K562 (cell line): ENCODE measurements around the gene RPL28. TPM values are rescaled to one million over a fixed set of nuclear protein-coding genes. Genes with fewer than 3 reads are reported as not detected.
A peak's percentile ranks its signal among the peaks of the same experiment; 100 is the strongest.

Source experiments
- CXXC5 ChIP-seq: fragments of 250-450 bp; sonication (Bioruptor Pico); IDR thresholded peaks from 2 replicates; pipeline ENCODE4 v1.8.0; 2022; ENCODE audit warnings: inconsistent platforms, mild to moderate bottlenecking, moderate library complexity
- GABPB1 ChIP-seq: sonication (generic); formaldehyde crosslinking; IDR thresholded peaks from 2 replicates; pipeline ENCODE4 v1.8.0; 2022; ENCODE audit warnings: mild to moderate bottlenecking, missing genetic modification reagents
- GTF3C2 ChIP-seq: IDR thresholded peaks from 3 replicates; pipeline ENCODE4 v1.6.1; 2011; ENCODE audit warnings: borderline replicate concordance, mild to moderate bottlenecking, moderate library complexity; ENCODE audit not compliant: insufficient read length; ENCODE audit errors: extremely low read depth
- HLTF ChIP-seq: fragments of 450-650 bp; IDR thresholded peaks from 2 replicates; pipeline ENCODE4 v1.6.1; 2016
- MEIS2 ChIP-seq: fragments of 450-650 bp; IDR thresholded peaks from 2 replicates; pipeline ENCODE4 v1.6.1; 2014; ENCODE audit warnings: mild to moderate bottlenecking; ENCODE audit not compliant: partially characterized antibody
- NBN ChIP-seq: fragments of 450-650 bp; IDR thresholded peaks from 2 replicates; pipeline ENCODE4 v1.6.1; 2016; ENCODE audit warnings: low read depth, mild to moderate bottlenecking
- NCOA2 ChIP-seq, 2 experiments: fragments of 450-650 bp; IDR thresholded peaks; 2 replicates each; pipeline ENCODE4 v1.6.1; 2018; ENCODE audit warnings: mild to moderate bottlenecking in 2 of 2, moderate library complexity in 1 of 2; ENCODE audit not compliant: partially characterized antibody in 2 of 2
- RBM39 ChIP-seq: fragments of 200-400 bp; formaldehyde crosslinking; optimal IDR thresholded peaks from 2 replicates; pipeline ENCODE3; 2018; ENCODE audit warnings: low read depth, low read length
- SRF ChIP-seq, 2 experiments: fragments of 250-450, 450-650 bp in 1 of 2; sonication (Bioruptor Pico) in 1 of 2; sonication (generic) in 1 of 2; formaldehyde crosslinking; IDR thresholded peaks; 2 replicates each; pipeline versions ENCODE4 v1.5.0 to v1.5.1; 2020 to 2022; ENCODE audit warnings: mild to moderate bottlenecking in 1 of 2, missing genetic modification reagents in 1 of 2
- ZBTB8A ChIP-seq: fragments of 450-650 bp; IDR thresholded peaks from 2 replicates; pipeline ENCODE4 v1.6.1; 2018; ENCODE audit warnings: mild to moderate bottlenecking, moderate library complexity; ENCODE audit not compliant: partially characterized antibody
- ZNF507 ChIP-seq: conservative IDR thresholded peaks from 2 replicates; pipeline ENCODE4 v1.6.1; 2017; ENCODE audit warnings: missing genetic modification characterization, missing compliant biosample characterization
- ZNF518B ChIP-seq: fragments of 250-450 bp; sonication (Bioruptor Pico); IDR thresholded peaks from 2 replicates; pipeline ENCODE4 v1.5.0; 2021; ENCODE audit warnings: mild to moderate bottlenecking, moderate library complexity
- ZNF655 ChIP-seq: fragments of 250-450 bp; sonication (Bioruptor Pico); IDR thresholded peaks from 2 replicates; pipeline ENCODE4 v1.5.0; 2021
- polyA plus RNA-seq, 8 experiments: library from polyadenylated mRNA; depleted of rRNA in 4 of 8; stranded (reverse) in 5 of 8; unstranded in 3 of 8; fragments of >200 nt; fragmentation: Nextera tagmentation in 2 of 8; fragmentation: Illumina TruSeq in 1 of 8; extraction: Ambion mirVana in 2 of 8; extraction: Trizol in 1 of 8; gene quantifications; 2 replicates each; pipeline versions ENCODE4 v1.2.1 to v1.2.3, GENCODE V29; 2011 to 2014; ENCODE audit warnings: inconsistent platforms in 1 of 8, missing spikeins in 1 of 8
- total RNA-seq, 7 experiments: library from RNA; depleted of rRNA in 6 of 7; stranded (reverse); fragments of >200 nt in 6 of 7; fragmentation: Illumina TruSeq in 2 of 7; extraction: Trizol in 2 of 7; gene quantifications; 2 replicates each; pipeline versions ENCODE4 v1.2.1 to v1.2.3, GENCODE V29; 2011 to 2021; ENCODE audit warnings: low replicate concordance in 1 of 7
- TF ChIP-seq, protein P1 (sequence below): sonication (generic); formaldehyde crosslinking; IDR thresholded peaks from 2 replicates; pipeline ENCODE4 v1.8.0; 2023; ENCODE audit warnings: mild to moderate bottlenecking, missing genetic modification reagents

Gene RPL28
- total and polyA plus RNA-seq, 9 of the 15 experiments (the other 6 are each of a cell fraction or from before 2014, with no cell fraction given) = 124 to 3,106 (median 622) TPM

GRCh38 chr19:55440411-55441105 lies 54.8 kb downstream of the RPL28 start (continued):
- TF ChIP-seq ZBTB8A (no peak), NCOA2 (IDR thresholded peaks at IDR 0.05; ENCODE audit: partially characterized antibody in 2 of 2) (no peak), RBM39 (no peak), ZNF655 (CRISPR knock-in tag) (no peak), HLTF (no peak), NBN (no peak), CXXC5 (CRISPR knock-in tag) (0 out of 2 replicates have a peak, but pooled peaks have one; percentile 25), ZNF507 (tag) (no peak), ZNF518B (CRISPR knock-in tag) (no peak), MEIS2 (peak; percentile 60), SRF (CRISPR knock-in tag; IDR thresholded peaks at IDR 0.05) (no peak), GABPB1 (CRISPR knock-in tag) (0 out of 2 replicates have a peak, but pooled peaks have one; percentile 31), GTF3C2 (no peak)
- TF ChIP-seq, protein P1, sequence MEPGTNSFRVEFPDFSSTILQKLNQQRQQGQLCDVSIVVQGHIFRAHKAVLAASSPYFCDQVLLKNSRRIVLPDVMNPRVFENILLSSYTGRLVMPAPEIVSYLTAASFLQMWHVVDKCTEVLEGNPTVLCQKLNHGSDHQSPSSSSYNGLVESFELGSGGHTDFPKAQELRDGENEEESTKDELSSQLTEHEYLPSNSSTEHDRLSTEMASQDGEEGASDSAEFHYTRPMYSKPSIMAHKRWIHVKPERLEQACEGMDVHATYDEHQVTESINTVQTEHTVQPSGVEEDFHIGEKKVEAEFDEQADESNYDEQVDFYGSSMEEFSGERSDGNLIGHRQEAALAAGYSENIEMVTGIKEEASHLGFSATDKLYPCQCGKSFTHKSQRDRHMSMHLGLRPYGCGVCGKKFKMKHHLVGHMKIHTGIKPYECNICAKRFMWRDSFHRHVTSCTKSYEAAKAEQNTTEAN (CRISPR knock-in tag) = no peak
